KMS-11 (cell line): ENCODE data around the gene FDX2.

Experiments used
- H2AFZ ChIP-seq: fragments of 200-600 bp; sonication (generic); 2 replicates; pipeline ENCODE4 v1.6.1; 2016; ENCODE audit warnings: antibody characterized with exemption, mixed run types, low read depth
- H3K27ac ChIP-seq: fragments of 200-600 bp; sonication (generic); 2 replicates; pipeline ENCODE4 v1.6.1; 2016; ENCODE audit warnings: mild to moderate bottlenecking, mixed run types
- H3K27me3 ChIP-seq: fragments of 200-600 bp; sonication (generic); 2 replicates; pipeline ENCODE4 v1.6.1; 2017; ENCODE audit warnings: mild to moderate bottlenecking, low read depth, mixed run types, moderate library complexity; ENCODE audit not compliant: insufficient read depth
- H3K36me3 ChIP-seq: fragments of 200-600 bp; sonication (generic); 2 replicates; pipeline ENCODE4 v1.6.1; 2017; ENCODE audit warnings: mild to moderate bottlenecking, mixed run types; ENCODE audit not compliant: insufficient read depth
- H3K4me1 ChIP-seq: fragments of 200-600 bp; sonication (generic); 2 replicates; pipeline ENCODE4 v1.6.1; 2016; ENCODE audit warnings: mild to moderate bottlenecking, low read depth, mixed run types; ENCODE audit not compliant: poor library complexity, severe bottlenecking
- H3K4me2 ChIP-seq: fragments of 200-600 bp; sonication (generic); 2 replicates; pipeline ENCODE4 v1.7.0; 2016; ENCODE audit warnings: mild to moderate bottlenecking, mixed run types
- H3K4me3 ChIP-seq: fragments of 200-600 bp; sonication (generic); IDR thresholded peaks from 2 replicates; pipeline ENCODE4 v1.6.1; 2017; ENCODE audit warnings: low read depth, low read length, mixed read lengths; ENCODE audit not compliant: insufficient read depth
- H3K79me2 ChIP-seq: fragments of 200-600 bp; sonication (generic); 2 replicates; pipeline ENCODE4 v1.6.1; 2016; ENCODE audit warnings: low read depth, mixed run types; ENCODE audit not compliant: insufficient read depth
- H3K9ac ChIP-seq: fragments of 200-600 bp; sonication (generic); 2 replicates; pipeline ENCODE4 v1.6.1; 2016; ENCODE audit warnings: mild to moderate bottlenecking, mixed run types
- H4K20me1 ChIP-seq: fragments of 200-600 bp; sonication (generic); 2 replicates; pipeline ENCODE4 v1.6.1; 2016; ENCODE audit warnings: mild to moderate bottlenecking, mixed run types; ENCODE audit not compliant: insufficient read depth
- TF ChIP-seq, protein P1 (sequence below): fragments of 200-600 bp; sonication (generic); conservative IDR thresholded peaks from 2 replicates; pipeline ENCODE4 v1.6.1; 2017; ENCODE audit warnings: low read depth, mild to moderate bottlenecking, antibody characterized with exemption, low read length, moderate library complexity, mixed read lengths

The FDX2 gene

DNA sequence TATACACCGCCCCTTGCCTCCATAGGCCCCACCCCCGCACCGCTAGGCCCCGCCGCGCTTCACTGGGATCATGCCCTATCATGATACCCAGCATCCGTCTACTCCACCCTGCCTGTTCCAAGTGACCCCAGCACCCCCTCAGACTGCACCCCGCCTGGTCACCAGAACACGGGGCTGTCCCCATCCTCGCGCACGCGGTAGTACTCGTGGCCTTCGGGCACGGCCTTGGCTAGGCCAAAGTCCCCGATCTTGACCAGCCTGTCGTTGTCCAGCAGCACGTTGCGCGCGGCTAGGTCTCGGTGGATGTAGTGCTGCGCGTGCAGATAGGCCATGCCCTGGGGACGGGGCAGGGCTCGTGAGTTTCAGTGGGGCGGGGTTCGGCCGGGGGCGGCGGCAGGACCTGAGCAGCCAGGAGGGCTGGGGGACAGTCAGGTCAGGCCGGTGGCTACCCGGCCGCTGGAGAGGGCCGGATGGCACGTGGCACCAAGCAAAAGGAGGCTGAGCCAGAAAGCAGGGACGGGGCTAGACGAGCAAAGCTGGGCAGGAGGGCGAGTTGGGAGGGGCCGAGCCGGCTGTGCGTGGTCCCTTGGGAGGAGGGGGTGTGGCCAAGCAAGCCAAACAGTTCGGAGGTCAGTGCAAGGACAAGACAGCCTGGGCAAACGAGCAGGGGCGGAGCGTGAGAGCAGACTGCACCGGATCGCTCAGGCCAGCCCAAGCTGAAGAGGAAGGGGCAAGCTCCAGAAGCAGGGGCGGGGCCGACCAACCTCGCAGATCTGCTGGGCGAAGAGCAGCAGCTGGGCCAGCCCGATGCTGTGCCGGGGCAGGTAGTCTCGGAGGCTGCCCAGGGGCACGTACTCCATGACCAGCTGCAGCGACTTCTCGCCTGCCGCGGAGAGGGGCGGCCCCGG is 37.2 kb upstream of the FDX2 start:
- no peak overlapping the region for H3K9ac ChIP-seq
- no peaks in the 10 kb centered on the region for H3K27me3 ChIP-seq
- H3K4me1 ChIP-seq, result no peaks in the 10 kb centered on the region
- H4K20me1 ChIP-seq, result no peaks in the 10 kb centered on the region
- no peak overlapping the region for H3K27ac ChIP-seq
- H3K79me2 ChIP-seq, result no peaks in the 10 kb centered on the region
- H3K4me2 ChIP-seq, result no peak overlapping the region
- no peak overlapping the region for H2AFZ ChIP-seq
- no peaks in the 10 kb centered on the region; the same call in 1 of the 2 replicates for H3K36me3 ChIP-seq
- no peak overlapping the region for H3K4me3 ChIP-seq
- TF ChIP-seq, protein P1, sequence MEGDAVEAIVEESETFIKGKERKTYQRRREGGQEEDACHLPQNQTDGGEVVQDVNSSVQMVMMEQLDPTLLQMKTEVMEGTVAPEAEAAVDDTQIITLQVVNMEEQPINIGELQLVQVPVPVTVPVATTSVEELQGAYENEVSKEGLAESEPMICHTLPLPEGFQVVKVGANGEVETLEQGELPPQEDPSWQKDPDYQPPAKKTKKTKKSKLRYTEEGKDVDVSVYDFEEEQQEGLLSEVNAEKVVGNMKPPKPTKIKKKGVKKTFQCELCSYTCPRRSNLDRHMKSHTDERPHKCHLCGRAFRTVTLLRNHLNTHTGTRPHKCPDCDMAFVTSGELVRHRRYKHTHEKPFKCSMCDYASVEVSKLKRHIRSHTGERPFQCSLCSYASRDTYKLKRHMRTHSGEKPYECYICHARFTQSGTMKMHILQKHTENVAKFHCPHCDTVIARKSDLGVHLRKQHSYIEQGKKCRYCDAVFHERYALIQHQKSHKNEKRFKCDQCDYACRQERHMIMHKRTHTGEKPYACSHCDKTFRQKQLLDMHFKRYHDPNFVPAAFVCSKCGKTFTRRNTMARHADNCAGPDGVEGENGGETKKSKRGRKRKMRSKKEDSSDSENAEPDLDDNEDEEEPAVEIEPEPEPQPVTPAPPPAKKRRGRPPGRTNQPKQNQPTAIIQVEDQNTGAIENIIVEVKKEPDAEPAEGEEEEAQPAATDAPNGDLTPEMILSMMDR, result no peak

DNA sequence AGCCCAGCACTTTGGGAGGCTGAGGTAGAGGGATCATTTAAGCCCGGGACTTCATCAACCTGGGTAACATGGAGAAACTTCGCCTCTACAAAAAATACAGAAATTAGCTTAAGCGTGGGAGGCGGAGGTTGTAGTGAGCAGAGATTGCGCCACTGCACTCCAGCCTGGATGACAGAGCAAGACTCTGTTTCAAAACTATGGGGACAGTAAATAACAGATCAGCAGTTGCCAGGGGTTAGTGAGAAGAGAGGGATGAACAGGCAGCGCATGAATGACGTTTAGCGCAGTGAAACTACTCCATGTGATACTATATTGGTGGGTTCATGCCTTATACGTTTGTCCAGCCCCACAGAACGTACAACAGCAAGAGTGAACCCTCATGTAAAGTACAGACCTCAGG is 30.7 kb upstream of the FDX2 start:
- Histone ChIP-seq H3K4me1 (no peaks in the 10 kb centered on the region), H4K20me1 (no peaks in the 10 kb centered on the region), H2AFZ (no peak overlapping the region), H3K79me2 (no peaks in the 10 kb centered on the region), H3K27me3 (no peaks in the 10 kb centered on the region), H3K9ac (no peak overlapping the region), H3K27ac (no peak overlapping the region), H3K4me2 (no peak overlapping the region), H3K36me3 (no peaks in the 10 kb centered on the region), H3K4me3 (no peak overlapping the region)
- TF ChIP-seq, protein P1, result no peak

DNA sequence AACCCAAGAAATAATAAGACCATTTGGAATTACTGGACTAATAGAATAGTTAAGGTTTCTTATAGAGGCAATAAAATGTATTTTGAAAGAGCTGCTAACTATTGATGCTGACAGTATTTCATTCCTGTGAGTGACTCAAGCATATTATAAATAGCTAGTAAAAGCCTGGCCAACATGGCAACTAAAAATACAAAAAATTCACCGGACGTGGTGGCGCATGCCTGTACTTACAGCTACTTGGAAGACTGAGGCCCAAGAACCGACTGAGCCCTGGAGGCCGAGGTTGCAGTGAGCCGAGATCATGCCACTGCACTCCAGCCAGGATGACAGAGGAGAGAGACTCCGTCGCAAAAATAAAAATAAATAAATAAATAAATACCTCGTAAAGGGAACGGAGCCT is 29.0 kb upstream of the FDX2 start:
- H3K4me1 ChIP-seq, result no peaks in the 10 kb centered on the region
- H3K27me3 ChIP-seq, result no peaks in the 10 kb centered on the region
- H2AFZ ChIP-seq, result no peak overlapping the region
- H3K27ac ChIP-seq, result no peak overlapping the region
- H3K9ac ChIP-seq, result no peak overlapping the region
- H4K20me1 ChIP-seq, result no peaks in the 10 kb centered on the region
- H3K4me3 ChIP-seq, result no peak overlapping the region
- no peak overlapping the region for H3K4me2 ChIP-seq
- no peaks in the 10 kb centered on the region for H3K79me2 ChIP-seq
- TF ChIP-seq, protein P1, result no peak
- no peaks in the 10 kb centered on the region for H3K36me3 ChIP-seq

DNA sequence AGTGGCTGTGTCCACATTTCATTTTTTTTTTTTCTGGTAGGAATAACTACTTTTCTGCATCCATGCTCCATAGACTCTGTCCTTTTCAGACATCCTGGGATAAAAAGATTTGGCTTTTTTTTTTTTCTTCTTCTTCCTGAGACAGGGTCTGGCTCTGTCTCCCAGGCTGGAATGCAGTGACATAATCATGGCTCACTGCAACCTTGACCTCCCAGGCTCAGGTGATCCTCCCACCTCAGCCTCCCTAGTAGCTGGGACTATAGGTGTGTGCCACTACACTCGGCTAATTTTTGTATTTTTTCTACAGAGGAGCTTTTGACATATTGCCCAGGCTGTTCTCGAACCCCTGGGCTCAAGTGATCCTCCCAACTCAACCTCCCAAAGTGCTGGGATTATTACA is 27.7 kb upstream of the FDX2 start:
- no peaks in the 10 kb centered on the region for H3K27me3 ChIP-seq
- H2AFZ ChIP-seq, result no peak overlapping the region
- TF ChIP-seq, protein P1, result no peak
- no peak overlapping the region for H3K4me2 ChIP-seq
- H3K36me3 ChIP-seq, result no peaks in the 10 kb centered on the region
- H3K27ac ChIP-seq, result no peak overlapping the region
- no peaks in the 10 kb centered on the region for H3K4me1 ChIP-seq
- no peaks in the 10 kb centered on the region for H4K20me1 ChIP-seq
- no peak overlapping the region for H3K4me3 ChIP-seq
- no peaks in the 10 kb centered on the region for H3K79me2 ChIP-seq
- no peak overlapping the region for H3K9ac ChIP-seq
